ENCODE measurements around the gene STARD3. TPM values are rescaled to one million over a fixed set of nuclear protein-coding genes. Genes with fewer than 3 reads are reported as not detected.
"Not testable (repeated sequence)": the region's sequence is repeated elsewhere in the genome, so short reads cannot be mapped to it uniquely, and the experiment has no call there.

STARD3 gene
- total RNA-seq, 1 donor from 2014 or later, result 87.6 TPM

DNA sequence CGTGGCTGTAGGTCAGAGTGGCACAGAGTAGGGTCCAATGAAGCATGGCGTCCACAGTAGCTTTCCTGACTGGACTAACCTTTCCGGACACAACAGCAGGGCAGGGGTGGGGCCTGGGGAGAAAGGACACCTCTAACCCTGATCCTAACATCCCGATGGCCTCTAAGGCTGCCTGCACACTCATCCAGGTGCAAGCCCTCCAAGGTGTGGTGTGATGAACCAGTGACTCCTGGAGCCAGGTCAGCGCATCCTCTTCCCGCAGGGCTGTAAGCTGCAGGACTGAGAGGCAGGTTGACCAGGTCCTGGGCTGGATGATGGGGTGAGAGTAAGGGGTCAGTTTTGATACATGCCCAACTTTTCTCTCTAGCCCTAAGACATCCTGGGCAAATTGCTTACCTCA lies 59.8 kb downstream of the STARD3 start:
- no peak for DNase-seq (ENCODE audit: low spot score in 2 of 2)
- no peaks in the 10 kb centered on the region for H3K36me3 ChIP-seq

DNA sequence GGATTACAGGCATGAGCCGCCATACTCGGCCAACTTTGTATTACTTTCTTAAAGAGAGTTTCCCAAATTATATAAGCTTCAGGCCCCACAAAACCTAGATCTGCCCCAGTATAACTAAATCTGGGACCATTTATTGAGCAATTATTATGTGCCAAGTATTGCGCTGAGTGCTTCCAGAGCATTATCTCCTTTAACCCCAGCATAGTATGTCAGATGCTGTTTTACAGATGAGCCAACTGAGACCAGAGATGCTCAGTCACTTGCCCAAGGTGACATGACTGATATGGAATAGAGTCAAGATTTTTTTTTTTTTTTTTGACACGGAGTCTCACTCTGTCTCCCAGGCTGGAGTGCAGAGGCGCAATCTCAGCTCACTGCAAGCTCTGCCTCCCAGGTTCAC lies 61.0 kb downstream of the STARD3 start:
- Histone ChIP-seq H3K27me3 (no peaks in the 10 kb centered on the region), H3K4me1 (peaks cover 0 to 13% of the 10 kb centered on the region in 2 donors), H3K36me3 (no peaks in the 10 kb centered on the region), H3K9me3 (no peaks in the 10 kb centered on the region), H3K4me3 (no peak overlapping the region), H3K27ac (no peak overlapping the region)
- intact Hi-C loops (cut with DNase I), result no loop called here
- TF ChIP-seq, protein P1, sequence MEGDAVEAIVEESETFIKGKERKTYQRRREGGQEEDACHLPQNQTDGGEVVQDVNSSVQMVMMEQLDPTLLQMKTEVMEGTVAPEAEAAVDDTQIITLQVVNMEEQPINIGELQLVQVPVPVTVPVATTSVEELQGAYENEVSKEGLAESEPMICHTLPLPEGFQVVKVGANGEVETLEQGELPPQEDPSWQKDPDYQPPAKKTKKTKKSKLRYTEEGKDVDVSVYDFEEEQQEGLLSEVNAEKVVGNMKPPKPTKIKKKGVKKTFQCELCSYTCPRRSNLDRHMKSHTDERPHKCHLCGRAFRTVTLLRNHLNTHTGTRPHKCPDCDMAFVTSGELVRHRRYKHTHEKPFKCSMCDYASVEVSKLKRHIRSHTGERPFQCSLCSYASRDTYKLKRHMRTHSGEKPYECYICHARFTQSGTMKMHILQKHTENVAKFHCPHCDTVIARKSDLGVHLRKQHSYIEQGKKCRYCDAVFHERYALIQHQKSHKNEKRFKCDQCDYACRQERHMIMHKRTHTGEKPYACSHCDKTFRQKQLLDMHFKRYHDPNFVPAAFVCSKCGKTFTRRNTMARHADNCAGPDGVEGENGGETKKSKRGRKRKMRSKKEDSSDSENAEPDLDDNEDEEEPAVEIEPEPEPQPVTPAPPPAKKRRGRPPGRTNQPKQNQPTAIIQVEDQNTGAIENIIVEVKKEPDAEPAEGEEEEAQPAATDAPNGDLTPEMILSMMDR (IDR thresholded peaks at IDR 0.05), result no peak
- DNase-seq (ENCODE audit: low spot score in 2 of 2), result no peak

More for the DNA sequence above, 59.8 kb downstream of the STARD3 start:
- intact Hi-C loops (cut with DNase I), result no loop called here
- H3K9me3 ChIP-seq, result no peaks in the 10 kb centered on the region
- TF ChIP-seq, protein P1 (IDR thresholded peaks at IDR 0.05), result no peak
- no peak overlapping the region for H3K4me3 ChIP-seq
- no peak overlapping the region for H3K27ac ChIP-seq
- peaks cover 0 to 9% of the 10 kb centered on the region in 2 donors for H3K4me1 ChIP-seq
- H3K27me3 ChIP-seq, result no peaks in the 10 kb centered on the region

- H3K27me3 ChIP-seq; DNase-seq (ENCODE audit: low spot score in 2 of 2); intact Hi-C loops (cut with DNase I); H3K9me3 ChIP-seq; H3K36me3 ChIP-seq: not testable (repeated sequence)
- Histone ChIP-seq H3K27ac (peak overlapping the region; percentile 87 to 91), H3K4me3 (peak overlapping the region; percentile 84), H3K4me1 (peaks cover 0 to 17% of the 10 kb centered on the region in 2 donors)
Measured at GRCh38 chr17:39699157-39699817, 62.3 kb downstream of the STARD3 start.

DNA sequence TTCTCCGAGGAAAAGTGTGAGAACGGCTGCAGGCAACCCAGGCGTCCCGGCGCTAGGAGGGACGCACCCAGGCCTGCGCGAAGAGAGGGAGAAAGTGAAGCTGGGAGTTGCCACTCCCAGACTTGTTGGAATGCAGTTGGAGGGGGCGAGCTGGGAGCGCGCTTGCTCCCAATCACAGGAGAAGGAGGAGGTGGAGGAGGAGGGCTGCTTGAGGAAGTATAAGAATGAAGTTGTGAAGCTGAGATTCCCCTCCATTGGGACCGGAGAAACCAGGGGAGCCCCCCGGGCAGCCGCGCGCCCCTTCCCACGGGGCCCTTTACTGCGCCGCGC lies 62.8 kb downstream of the STARD3 start, which contains the start of gene ERBB2:
TSS of gene ERBB2 (plus strand) at position 247 of the 330 bp plus-strand sequence. CDS start 175 bp downstream, outside the sequence.
- DNase-seq (ENCODE audit: low spot score in 2 of 2), result peak in 1 of 2 donors; percentile 90
- peak within 1 kb of the TSS; percentile 87 to 91 for H3K27ac ChIP-seq
- no peaks in the 10 kb centered on the region for H3K9me3 ChIP-seq
- intact Hi-C loops (cut with DNase I), result loop anchor here (1.0 kb wide), 1 partner anchor 11 kb away; the partner anchor contains the start of gene PGAP3
- TF ChIP-seq, protein P1 (IDR thresholded peaks at IDR 0.05), result no peak
- peak within 1 kb of the TSS; percentile 84 for H3K4me3 ChIP-seq
- no peaks in the 10 kb centered on the region for H3K27me3 ChIP-seq
- H3K36me3 ChIP-seq, result no peaks in the 10 kb centered on the region
- H3K4me1 ChIP-seq, result peaks cover 0 to 21% of the 10 kb centered on the region in 2 donors

- peaks cover 0 to 26% of the 10 kb centered on the region in 2 donors for H3K4me1 ChIP-seq
- no peaks in the 10 kb centered on the region for H3K36me3 ChIP-seq
- TF ChIP-seq, protein P1 (IDR thresholded peaks at IDR 0.05), result no peak
- peak overlapping the region; percentile 84 for H3K4me3 ChIP-seq
- peak overlapping the region; percentile 87 to 91 for H3K27ac ChIP-seq
- no peak for DNase-seq (ENCODE audit: low spot score in 2 of 2)
- intact Hi-C loops (cut with DNase I), result loop anchor here (1.0 kb wide), 1 partner anchor 12 kb away; the partner anchor contains the start of gene PGAP3
- H3K9me3 ChIP-seq, result no peaks in the 10 kb centered on the region
- H3K27me3 ChIP-seq, result no peaks in the 10 kb centered on the region
Measured at GRCh38 chr17:39700148-39700987, 63.4 kb downstream of the STARD3 start.

Data from ascending aorta (tissue), 2 donors.